Measurements from ENCODE around the gene FRAS1.

GRCh38 chr4:78325271-78326157 is 268.4 kb downstream of the FRAS1 start:
- TF ChIP-seq, protein P1, sequence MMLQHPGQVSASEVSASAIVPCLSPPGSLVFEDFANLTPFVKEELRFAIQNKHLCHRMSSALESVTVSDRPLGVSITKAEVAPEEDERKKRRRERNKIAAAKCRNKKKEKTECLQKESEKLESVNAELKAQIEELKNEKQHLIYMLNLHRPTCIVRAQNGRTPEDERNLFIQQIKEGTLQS (CRISPR knock-in tag; conservative IDR thresholded peaks at IDR 0.05): no peak
- TF ChIP-seq ELF4 (CRISPR knock-in tag; IDR thresholded peaks at IDR 0.05; ENCODE audit: low read depth) (no peak), ZNF232 (CRISPR knock-in tag; IDR thresholded peaks at IDR 0.05) (no peak), ATF1 (CRISPR knock-in tag; IDR thresholded peaks at IDR 0.05) (no peak), SP1 (CRISPR knock-in tag; conservative IDR thresholded peaks at IDR 0.05) (no peak), KAT7 (CRISPR knock-in tag; IDR thresholded peaks at IDR 0.05; ENCODE audit: borderline replicate concordance) (no peak), CBFB (CRISPR knock-in tag; IDR thresholded peaks at IDR 0.05; ENCODE audit: low read depth) (no peak), E2F4 (CRISPR knock-in tag; IDR thresholded peaks at IDR 0.05; ENCODE audit: borderline replicate concordance, low read depth) (no peak), MXD4 (CRISPR knock-in tag; IDR thresholded peaks at IDR 0.05; ENCODE audit: borderline replicate concordance) (no peak), PREB (CRISPR knock-in tag; IDR thresholded peaks at IDR 0.05; ENCODE audit: borderline replicate concordance) (no peak), NR3C1 (CRISPR knock-in tag; conservative IDR thresholded peaks at IDR 0.05; ENCODE audit: low read depth) (no peak), FOXK1 (CRISPR knock-in tag; IDR thresholded peaks at IDR 0.05) (no peak)
- TF ChIP-seq, protein P2, sequence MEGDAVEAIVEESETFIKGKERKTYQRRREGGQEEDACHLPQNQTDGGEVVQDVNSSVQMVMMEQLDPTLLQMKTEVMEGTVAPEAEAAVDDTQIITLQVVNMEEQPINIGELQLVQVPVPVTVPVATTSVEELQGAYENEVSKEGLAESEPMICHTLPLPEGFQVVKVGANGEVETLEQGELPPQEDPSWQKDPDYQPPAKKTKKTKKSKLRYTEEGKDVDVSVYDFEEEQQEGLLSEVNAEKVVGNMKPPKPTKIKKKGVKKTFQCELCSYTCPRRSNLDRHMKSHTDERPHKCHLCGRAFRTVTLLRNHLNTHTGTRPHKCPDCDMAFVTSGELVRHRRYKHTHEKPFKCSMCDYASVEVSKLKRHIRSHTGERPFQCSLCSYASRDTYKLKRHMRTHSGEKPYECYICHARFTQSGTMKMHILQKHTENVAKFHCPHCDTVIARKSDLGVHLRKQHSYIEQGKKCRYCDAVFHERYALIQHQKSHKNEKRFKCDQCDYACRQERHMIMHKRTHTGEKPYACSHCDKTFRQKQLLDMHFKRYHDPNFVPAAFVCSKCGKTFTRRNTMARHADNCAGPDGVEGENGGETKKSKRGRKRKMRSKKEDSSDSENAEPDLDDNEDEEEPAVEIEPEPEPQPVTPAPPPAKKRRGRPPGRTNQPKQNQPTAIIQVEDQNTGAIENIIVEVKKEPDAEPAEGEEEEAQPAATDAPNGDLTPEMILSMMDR (IDR thresholded peaks at IDR 0.05): no peak
- TF ChIP-seq, protein P3, sequence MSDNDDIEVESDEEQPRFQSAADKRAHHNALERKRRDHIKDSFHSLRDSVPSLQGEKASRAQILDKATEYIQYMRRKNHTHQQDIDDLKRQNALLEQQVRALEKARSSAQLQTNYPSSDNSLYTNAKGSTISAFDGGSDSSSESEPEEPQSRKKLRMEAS (CRISPR knock-in tag; IDR thresholded peaks at IDR 0.05): no peak

All from WTC11 (cell line).